GM21619 (cell line): ENCODE results near the gene CBX4.

Experiments used
- ATAC-seq: cut with Tn5 transposase; IDR thresholded peaks from one replicate; pipeline ENCODE4 v1.9.1; 2021; ENCODE audit not compliant: unreplicated experiment

The CBX4 gene

GRCh38 chr17:79790805-79791734 is 48.2 kb downstream of the CBX4 start:
- no peak for ATAC-seq

- ATAC-seq = no peak
Measured at GRCh38 chr17:79789943-79790804, 49.1 kb downstream of the CBX4 start.

DNA sequence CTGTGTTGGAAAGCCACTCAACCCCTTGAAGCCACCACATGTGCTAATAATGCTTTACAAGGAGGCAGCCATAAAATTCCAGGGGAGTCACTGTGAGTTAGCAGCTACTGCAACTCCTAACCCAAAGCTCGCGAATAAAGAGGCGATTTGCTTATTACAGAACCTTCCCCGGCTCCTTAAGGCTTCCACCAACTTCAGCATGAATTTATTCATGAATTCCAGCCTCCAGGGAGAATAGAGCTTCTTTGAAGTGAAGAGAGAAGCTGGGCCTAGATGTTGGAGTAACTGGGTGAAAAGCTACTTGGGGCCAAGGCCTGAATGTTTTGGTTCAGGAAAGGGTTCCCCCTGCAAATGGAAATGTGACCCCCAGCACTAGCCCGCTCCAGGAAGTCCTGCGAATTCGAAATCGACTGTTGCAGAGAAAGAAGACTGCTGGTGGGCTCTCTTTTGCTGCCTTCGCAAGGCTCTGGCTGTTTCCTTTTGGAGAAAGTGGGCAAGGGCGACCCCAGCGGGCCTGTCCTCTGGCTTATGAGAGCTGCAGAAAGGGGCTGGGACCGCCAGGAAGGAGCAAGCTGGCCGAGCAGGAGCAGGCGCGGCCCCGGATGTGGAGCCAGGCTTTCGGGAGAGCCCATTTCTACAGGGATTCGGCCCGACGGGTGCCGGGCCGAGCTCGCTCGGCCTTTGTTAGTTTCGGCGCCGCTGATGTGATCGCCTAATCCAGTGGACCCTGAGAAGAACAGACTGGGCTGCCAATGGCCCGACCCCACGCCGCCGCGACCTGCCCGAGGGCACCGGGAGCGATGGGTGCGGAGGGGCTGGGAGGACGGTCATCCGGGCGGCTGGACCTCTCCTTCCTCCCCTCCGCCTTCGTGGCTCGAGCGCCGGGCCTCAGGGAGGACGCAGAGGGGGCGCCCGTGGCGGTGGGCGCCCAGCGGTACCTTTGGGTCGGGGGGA is 50.0 kb downstream of the CBX4 start:
- no peak for ATAC-seq

DNA sequence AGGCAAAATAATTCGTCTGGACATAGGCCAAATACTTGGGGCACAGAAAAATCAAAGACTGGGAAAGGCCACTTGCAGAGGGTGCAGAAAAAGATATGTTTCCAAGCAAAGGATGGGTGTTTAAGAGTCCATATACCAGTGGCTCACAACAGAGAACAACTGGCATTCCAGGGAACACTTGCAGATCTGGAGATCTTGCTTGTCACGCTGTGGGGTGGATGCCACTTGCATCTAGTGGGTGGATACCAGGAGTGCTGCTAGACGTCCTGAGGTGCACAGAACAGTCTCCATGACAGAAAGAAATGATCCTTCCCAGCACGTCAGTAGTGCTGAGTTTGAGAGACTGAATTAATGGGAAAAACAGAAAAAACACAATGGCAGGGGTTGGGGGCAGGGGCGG is 50.8 kb downstream of the CBX4 start:
- no peak for ATAC-seq

GRCh38 chr17:79786930-79787643 is 52.2 kb downstream of the CBX4 start:
- no peak for ATAC-seq

DNA sequence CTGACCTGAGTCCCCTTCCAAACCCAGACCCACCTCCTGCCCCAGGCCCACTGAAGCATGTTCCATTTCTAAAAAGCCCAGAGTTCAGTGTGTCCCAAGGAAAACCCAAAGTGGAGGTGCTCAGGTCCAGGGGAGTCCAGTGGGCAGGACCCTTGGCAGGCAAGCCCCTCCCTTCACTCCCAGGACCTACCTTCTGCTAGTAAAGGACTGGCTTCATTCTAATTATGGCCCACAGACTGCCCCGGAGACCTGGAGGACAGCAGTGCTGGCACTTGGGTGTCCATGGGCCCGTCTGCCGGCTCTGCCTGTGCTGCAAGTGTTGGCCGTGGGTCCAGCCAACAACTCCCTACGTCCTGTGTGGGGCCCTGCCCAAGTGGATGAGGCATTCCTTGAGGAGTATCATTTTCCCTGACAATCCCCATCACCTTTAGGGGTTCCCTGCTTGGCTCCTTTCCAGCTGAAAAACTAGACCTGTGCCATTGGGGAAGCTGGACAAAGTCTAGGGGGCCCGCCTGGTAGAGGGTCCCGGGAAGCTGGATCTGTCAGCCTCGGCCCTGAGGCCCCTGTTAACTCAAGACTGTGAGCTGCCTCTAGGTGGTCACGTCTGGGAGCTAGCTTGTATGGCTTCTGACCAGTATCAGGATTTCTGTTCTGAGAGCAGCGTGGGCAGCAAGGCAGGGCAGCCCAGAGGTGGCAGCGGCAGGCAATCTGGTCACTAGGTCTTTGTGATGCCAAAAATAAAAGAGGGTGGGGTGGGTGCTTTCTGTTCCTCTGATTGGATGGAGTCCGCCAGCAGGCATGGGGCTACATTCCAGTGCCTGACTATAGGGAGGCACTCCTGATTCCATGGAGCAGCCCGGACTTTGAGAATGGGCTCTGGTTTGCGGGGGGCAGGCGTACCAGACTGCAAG is 53.1 kb downstream of the CBX4 start:
- no peak for ATAC-seq

- no peak for ATAC-seq
Measured at GRCh38 chr17:79785017-79785899, 54.0 kb downstream of the CBX4 start.

GRCh38 chr17:79784353-79785016 is 54.8 kb downstream of the CBX4 start:
- no peak for ATAC-seq

GRCh38 chr17:79783891-79784290 is 55.3 kb downstream of the CBX4 start:
- ATAC-seq = no peak
